GM20431 (cell line): ENCODE results near the gene SIL1.

ENCODE experiments used
- in situ Hi-C: fragments of 300-500 bp; cut with MseI, MboI; formaldehyde crosslinking; loops from one replicate; pipeline ENCODE4 v1.15.0; 2020; ENCODE audit warnings: low sequenced_read_pairs; ENCODE audit not compliant: unreplicated experiment

The SIL1 gene

DNA sequence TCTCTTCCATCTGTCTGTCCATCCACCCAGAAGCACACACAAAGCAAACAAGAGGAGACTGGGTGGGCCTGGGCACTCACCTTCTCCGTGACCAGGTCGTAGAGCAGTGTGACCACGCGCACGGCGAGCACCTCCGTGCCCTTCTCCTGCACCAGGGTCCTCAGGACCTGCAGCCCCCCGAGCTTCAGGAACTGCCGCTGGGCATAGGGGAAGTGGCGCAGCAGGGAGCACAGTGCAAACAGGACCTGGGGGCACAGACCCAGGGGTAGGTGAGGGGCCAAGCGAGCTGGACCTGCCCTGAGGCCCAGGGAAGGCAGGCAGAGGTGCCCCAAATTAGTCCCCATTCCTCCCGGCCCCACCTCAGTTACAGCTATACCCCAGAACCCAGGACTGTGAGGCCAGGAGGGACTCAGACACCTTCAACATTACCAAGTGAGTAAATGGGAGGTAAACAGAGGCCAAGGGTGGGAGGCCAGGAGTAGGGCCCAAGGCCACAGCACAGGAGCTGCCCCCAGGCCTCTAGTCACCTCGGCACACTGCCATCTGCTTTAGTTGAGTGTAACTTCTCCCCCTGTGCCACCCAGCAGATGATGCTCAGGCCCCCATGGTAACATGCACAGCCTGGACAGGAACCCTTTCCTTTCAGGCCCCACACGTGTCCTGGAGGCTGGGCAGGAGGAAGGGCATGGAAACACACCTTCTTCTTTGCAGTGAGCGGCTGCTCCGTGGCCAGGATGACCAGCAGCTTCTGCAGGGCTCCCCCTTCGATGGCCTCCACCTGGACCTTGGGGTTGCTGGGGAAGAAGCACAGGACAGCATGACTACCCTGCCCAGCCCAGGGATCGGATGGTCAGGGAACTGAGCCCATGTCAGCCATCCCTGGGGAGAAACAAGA is 246.8 kb downstream of the SIL1 start:
- in situ Hi-C loops = no loop called here

DNA sequence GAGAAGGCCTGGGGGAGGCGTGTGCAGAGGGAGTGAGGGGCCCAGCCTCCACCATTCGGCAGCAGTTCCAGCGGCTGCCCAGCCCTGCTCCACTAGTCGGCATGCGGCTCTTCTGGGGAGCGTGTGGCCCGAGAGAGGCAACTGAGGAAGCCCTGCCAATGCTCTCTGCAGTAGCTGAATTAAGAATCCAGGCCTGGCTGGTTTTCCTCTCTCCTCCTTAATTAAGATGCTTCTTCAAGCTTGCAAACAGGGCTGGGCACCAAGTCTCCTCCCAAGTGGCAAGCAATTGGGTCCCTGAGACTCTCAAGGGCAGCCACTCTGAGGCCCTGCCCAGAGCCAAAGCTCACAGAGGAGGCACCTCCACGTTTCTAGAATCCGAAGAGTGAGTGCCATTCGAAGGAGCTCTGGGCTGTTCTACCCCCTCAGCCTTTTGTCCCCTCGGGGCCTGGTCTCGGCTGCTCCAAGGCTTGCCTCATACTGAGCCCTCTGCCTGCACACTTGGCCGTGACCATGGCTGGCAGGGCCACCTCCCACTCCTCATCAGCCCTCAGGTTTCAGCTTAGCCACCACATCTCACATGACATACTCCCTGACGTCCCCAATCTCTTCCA is 247.6 kb downstream of the SIL1 start:
- in situ Hi-C loops = no loop called here

DNA sequence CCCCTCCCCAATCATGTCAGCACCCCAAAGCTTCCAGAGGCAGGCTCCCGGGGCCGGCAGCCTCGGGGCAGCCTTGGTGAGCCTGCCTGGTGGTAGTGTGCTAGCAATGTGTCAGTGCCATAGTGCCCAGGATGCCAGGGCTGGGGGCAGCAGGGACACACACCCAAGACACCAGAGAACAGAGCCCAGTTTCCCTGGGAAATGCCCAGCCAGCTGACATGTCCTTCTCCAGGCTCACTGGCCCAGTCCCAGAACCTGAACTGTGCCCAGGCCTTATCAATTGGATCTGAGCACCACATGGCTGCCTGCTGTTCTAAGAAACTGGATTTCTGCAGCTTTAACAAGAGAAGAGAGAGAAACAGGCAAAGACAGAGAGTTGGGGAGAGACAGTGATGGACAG is 248.2 kb downstream of the SIL1 start:
- in situ Hi-C loops = no loop called here

DNA sequence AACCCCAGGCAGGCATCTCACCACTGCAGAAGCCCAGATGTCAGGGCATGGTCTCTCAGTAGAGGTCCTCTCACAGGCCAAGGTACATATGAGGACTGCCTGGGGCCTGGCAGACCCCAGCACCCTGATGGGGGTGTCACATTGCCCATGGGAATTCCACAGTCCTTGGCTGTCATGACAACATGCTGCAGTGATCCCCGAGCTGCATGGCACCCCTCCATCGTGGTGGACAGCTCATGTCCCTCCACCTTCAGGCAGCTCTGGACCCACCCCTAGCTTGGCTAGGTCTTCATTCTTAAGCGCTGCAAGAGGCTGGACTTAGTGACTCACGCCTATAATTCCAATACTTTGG is 249.0 kb downstream of the SIL1 start:
- in situ Hi-C loops = no loop called here

DNA sequence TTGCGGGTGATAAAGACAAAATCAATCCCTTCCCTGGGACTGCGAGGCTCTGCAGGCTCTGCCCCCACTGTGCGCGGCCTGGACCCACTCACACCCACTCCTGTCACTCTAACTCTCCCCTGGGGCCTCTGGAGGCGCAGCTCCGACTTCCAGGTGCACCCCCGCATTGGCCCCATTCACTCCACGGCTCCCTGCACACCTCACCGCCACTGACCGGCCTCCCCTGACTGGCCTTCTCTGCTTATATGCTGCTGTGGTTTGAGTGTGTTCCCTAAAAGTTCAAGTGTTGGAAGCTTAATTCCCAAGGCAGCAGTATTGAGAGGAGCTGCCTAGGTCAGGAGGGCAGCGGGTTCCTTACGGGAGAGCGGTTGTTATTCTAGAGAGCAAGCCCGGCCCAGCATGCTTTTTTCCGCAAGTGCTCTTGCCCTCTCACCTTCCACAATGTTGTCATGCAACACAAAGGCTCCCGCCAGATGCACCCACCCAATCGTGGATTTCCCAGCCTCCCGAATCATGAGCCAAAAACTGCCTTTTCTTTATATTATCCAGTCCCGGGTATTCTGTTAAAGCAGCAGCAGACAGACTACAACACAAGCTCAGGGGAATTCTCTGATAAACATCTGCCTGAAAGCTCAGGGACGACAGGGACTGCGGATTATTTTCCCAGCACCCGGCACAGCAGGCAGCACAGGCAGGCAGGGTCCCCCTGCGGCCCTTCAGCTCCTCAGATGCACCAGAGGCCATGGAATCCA is 249.5 kb downstream of the SIL1 start:
- in situ Hi-C loops = no loop called here

DNA sequence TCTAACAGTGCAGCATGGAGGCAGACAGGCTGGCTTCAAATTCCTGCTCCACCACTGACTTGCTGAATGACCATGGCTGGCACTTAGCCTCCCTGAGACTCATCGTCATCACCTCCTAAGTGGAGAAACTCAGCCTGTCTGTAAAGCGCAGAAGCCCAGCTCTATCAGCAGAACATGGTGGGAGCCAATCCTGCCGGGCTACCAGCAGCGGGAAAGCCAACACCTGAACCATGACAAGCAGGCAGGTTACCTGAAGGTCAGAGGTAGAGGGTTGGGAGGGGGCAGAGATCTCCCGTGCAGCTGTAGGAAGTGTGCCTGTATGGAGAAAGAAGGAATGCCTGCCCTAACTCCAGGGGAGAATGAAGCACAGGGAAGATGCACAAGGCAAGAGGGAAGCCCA is 250.4 kb downstream of the SIL1 start:
- in situ Hi-C loops = no loop called here

DNA sequence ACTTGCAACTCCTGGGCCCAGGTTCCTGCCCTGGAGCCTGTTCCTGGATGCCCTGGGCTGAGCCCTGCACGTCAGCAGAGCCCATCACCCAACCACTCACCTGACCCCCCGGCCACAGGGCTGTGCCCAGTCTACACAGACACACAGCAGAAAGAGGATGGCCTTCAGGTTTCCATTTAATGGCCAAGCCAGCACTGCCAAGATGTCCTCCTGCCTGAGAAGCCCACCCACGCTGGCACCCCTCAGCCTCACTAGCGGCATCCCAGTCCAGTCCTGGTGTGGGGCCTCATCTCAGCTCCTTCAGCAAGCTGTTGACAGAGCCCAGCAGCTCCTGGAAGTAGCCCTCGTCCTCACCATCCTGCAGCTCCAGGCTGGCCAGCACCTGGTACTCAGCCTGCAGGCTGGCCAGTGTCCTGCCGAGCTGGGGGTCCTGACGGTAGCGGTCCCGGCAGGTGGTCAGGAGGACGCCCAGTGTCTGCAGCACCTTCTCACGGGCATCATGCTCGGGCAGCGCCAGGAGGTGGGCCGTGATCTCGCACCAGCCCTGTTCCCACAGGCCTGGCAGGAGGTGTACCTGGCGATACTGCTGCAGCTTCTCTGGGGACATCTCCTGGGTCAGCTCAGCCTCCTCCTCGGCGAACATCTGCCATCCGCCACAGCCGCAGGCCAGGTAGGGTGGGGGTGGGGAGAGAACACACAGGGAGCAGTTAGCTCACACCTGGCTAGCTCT is 251.2 kb downstream of the SIL1 start:
- in situ Hi-C loops = no loop called here

DNA sequence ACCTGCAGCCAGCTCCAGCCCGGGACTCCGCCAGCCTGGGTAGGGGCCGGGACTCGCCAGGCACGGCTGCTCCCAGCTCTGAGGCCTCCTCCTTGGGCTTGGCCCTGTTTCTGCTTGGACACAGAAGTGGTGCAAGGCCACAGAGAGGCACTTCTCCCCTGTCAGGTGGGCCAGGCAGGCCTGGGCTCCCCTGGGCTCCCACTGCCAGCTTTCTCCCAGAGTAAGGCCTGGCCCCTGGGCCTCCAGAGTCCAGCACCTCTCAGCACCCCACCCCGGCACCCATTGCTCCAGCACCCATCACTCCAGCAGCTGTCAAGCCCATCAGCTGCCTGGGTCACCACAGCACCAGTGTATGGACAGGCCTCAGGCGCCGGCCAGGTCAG is 251.9 kb downstream of the SIL1 start:
- in situ Hi-C loops = no loop called here

DNA sequence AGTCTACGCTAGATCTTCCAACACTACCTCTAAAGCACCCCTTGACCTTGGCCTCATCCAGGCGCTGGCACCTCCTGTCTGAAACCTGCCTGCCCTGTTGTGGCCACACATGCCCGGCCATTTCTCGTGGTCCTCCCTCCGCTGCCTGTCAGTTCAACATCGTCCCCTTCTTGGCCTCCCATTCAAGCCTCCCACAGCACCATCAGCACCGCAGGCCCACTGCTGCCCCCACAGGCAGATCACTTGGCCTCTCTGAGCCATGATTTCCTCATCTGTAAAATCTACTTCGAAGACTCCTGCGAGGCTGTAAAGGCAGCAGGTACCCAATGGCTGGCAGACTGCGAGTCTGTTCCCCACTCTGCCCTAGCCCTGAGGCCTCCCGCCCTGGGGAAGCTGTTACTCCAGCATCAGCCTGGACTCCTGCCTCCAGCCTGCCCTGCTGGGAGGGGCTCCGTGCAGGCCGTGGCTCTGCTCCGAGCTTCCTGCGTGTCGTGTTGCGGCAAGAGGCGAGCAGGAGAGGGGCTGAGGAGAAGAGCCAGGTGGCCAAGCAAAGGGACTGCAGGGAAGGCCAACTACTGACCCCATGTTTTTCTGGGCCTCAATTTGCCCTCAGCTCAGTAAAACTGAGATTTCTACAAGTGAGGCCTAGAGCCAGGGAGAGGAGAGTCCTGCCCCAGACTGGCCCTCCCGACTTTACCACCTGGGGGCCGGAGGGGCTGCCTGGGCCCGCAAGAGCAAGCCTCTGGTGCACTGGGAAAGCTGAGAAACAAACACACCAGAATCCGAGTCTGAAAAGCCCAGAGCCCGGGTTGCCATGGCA is 252.5 kb downstream of the SIL1 start:
- in situ Hi-C loops = no loop called here

DNA sequence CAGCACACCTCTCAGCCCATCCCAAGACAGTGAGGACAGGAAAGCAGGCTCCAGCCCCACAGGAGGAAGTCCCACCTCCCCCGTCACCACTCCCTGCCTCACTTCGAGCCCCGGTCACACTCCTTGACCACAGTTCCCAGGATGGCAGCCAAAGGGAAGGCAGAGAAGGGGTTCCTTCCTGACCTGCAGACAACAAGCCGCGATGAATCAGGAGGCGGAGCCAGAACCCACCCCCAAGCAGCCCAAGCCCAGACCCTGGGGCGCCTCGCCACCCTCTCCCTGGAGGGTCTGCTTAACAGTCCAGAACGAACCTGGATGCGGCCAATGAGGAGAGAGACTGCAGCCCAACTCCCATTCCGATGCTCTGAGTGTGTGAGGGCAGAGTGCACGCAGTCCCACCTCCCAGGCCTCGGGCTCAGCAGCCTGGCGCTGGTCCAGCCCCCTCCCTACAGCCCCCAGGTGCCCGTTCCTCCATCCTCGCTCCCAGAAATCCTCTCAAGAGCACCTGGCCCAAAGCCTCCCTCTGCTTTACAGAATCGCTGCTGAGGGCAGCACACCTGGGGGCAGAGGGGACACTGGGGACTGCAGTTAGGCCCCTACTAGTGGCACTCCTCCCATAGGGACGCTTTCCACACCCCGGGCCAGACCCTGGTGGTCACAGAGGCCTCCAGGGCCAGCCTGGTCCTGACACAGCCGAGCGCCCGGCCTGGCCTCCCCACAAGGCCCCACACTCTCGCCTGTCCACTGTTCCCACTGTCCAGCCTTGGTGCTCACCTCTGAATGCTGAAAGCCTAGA is 253.4 kb downstream of the SIL1 start:
- in situ Hi-C loops = no loop called here

DNA sequence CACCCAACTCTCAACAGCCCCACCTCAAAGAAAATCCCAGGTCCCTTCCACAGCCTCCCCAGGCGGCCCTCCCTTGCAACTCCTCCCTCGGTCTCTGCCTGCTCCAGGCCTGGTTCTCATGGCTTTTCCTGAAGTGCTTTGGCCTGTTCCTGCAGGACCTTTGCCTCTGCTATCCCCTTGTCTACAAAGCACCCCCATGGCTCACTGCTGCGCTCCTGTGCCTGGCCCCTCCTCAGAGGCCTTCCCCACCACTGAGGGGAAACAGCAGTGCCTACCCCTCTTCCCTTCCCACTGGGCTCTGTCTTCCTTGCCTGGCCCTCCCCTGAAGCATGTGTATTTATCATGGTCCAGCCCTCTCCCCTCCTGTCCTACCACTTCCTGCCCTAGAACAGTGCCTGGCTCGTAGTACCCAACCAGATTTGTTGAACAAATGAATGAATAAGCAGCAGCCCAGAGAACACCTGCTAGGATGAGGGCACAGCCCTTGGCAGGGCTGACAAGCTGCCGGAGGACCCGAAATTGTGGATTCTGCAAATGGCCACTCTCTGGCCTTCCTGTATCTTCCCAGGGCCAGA is 254.5 kb downstream of the SIL1 start:
- in situ Hi-C loops = no loop called here

DNA sequence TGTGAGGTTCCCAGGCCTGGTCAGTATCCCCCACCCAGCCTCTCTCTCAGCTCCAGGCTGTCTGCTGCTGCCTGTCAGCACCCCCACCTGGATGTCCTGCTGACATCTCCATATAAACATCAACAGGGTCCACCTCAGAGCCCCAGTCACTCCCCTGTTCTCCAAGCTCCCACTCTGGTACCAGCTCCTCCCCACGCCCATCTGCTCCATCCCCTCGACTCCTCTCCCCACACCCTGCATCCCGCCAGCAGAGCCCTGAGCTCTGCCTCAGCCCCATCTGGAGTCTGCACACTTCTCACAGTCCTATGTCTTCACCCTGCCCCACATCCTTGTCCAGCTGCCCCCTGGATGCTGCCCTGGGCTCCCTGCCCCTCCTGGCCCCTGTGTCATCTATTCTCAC is 255.3 kb downstream of the SIL1 start:
- in situ Hi-C loops = no loop called here

DNA sequence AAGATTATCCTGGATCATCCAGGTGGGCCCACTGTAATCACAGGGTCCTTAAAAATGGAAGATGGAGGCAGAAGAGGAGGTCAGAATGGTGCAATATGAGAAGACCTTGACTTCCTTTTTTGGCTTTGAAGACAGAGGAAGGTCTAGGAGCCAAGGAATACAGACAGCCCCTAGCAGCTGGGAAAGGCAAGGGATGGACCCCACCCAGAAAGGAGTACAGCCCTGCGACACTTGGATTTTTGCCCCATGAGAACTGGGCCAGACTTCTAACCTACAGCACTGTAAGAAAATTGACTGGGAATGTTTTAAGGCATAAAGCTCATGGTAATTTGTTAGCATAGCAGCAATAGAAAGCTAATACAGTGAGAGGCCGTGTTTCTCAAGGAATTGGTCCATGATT is 256.1 kb downstream of the SIL1 start:
- in situ Hi-C loops = no loop called here

DNA sequence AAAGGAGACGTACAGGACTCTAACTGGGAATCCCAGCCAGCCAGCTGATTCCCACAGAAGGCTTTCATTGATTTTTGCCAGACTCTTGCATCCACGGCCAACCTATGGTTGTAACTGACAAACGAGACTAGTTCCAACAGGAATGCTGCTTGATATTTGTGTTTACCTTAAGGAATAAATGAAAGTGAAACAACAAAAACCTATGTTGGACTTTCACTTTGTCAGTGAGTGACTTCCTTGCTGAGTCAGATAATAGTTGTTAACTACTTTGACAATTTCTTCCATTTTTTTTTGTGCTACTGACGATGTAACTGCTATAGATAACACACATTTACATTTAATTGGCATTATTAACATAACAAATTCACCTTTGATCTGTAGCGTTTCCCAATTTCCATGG is 259.6 kb downstream of the SIL1 start:
- in situ Hi-C loops = no loop called here

DNA sequence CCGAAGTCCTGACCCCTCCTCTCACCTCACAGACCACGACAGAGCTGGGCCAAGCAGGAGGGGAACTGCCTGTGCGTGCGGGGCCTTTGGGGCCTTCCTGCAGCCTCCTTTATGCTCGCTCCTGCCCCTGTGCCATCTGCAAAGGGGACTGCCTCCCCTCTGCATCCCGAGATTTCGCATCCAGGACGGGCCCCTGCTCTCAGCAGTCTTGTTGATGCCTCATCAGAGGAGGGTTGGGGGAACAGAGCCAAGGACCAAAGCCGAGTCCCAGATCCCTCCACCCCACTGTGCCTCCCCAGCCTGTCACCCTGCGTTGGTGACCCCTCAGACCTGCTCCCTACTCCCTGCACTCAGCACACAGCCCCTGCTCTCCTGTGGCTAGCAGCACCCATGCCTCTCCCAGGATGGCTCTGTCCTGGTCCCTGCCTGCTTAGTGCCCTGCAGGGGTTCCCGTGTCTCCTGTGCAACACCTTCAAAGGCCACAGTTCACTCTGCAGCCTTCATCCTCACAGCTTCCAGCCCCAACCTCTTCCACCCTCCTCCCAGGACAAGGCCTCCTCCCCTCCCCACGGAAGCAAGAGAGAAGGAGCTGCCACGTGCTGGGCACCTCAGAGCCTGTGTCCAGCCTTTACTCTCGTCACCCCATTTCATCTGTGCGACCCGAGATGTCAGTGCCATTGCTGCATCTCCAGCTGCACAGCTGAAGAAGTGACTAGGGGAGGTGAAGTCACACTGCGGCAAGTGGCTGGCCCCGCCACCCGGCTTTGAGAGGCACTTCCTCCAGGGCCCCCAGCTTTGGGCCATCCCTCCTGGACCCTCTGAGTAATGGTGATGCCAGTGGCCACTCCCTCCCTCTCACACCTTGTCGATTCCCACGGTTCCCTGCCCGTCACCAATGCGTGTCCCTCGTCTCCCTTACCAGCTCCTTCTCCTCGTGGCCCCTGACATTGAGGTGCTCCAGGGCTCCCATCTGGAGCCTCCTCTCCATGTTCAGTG is 260.5 kb downstream of the SIL1 start:
- in situ Hi-C loops = no loop called here

DNA sequence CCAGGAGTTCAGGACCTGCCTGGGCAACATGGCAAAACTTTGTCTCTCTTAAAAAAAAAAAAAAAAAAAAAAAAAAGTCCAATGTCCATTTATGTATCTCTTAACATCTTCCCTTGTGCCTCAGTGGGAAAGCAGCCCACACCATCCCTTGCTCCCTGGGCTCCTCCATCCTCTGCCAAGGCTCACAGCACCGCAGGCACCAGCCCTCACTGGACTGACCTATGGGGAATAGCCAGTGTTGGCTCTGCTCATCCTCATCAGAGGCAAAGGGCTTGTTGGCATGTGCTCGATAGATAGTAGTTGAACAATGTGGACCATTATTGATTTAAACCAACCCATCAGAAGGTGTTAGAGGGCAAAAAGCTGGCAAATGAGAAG is 261.2 kb downstream of the SIL1 start:
- in situ Hi-C loops = no loop called here

DNA sequence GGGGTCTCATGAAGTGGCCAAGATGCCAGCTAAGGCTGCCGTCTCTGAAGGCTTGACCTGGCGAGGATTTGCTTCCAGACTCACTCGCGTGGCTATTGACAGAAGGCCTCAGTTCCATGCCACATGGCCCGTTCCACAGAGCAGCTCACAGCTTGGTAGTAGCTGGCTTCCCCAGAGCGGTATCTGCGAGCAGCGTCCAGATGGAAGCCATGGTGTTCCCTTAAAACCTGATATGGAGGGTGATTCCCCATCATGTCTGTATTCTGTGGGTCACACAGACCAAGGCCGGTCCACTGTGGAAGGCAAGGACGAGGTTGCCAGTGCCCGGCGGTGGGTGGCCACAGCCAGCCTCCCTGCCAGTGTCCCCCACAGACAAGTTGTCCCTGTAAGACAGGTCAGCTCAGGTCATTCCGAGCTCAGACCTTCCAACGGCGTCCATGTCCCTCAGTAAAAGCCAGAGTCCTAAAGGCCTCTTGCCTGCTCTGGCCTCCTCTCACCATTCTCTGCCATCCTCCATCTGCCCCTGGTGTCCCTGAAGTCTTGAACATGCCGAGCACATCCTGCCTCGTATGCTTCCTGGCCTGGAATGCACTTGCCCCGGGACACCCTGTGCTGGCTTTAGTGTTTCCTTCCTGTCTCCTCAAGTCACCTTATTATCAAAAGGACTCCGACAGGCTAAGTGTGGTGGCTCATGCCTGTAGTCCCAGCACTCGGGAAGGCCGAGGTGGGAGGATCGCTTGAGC is 261.8 kb downstream of the SIL1 start:
- in situ Hi-C loops = no loop called here
